Neural progenitor cell (in vitro differentiated cells): Measurements from ENCODE around the gene HABP2. TPM values are rescaled to one million over a fixed set of nuclear protein-coding genes. Genes with fewer than 3 reads are reported as not detected.

Experiments used
- DNase-seq: peaks from one replicate; pipeline ENCODE4 v3.0.0-alpha.2; 2016; ENCODE audit warnings: low spot score
- H2AFZ ChIP-seq: fragments of 200-600 bp; sonication (generic); replicated peaks from 2 replicates; pipeline ENCODE4 v1.6.1; 2016; ENCODE audit warnings: antibody characterized with exemption
- H3F3A ChIP-seq: fragments of 200-600 bp; sonication (generic); 2 replicates; pipeline ENCODE4 v1.6.1; 2016; ENCODE audit warnings: antibody characterized with exemption, low read depth
- H3K27ac ChIP-seq: fragments of 200-600 bp; sonication (generic); 2 replicates; pipeline ENCODE4 v1.5.1; 2016; ENCODE audit warnings: mild to moderate bottlenecking
- H3K27me3 ChIP-seq: fragments of 200-600 bp; sonication (generic); 2 replicates; pipeline ENCODE4 v1.6.1; 2016; ENCODE audit warnings: mild to moderate bottlenecking, moderate library complexity
- H3K36me3 ChIP-seq: fragments of 200-600 bp; sonication (generic); 2 replicates; pipeline ENCODE4 v1.5.1; 2016
- H3K4me1 ChIP-seq: fragments of 200-600 bp; sonication (generic); 2 replicates; pipeline ENCODE4 v1.6.1; 2016; ENCODE audit warnings: mixed run types
- H3K4me2 ChIP-seq: fragments of 200-600 bp; sonication (generic); 2 replicates; pipeline ENCODE4 v1.6.1; 2016
- H3K4me3 ChIP-seq: fragments of 200-600 bp; sonication (generic); 2 replicates; pipeline ENCODE4 v1.5.1; 2016
- H3K79me2 ChIP-seq: fragments of 200-600 bp; sonication (generic); 2 replicates; pipeline ENCODE4 v1.6.1; 2016; ENCODE audit warnings: low read depth
- H3K9ac ChIP-seq: fragments of 200-600 bp; sonication (generic); 2 replicates; pipeline ENCODE4 v1.6.1; 2016
- H3K9me3 ChIP-seq: fragments of 200-600 bp; sonication (generic); 2 replicates; pipeline ENCODE4 v1.5.1; 2016; ENCODE audit warnings: low read depth
- H4K20me1 ChIP-seq: fragments of 200-600 bp; sonication (generic); 2 replicates; pipeline ENCODE4 v1.6.1; 2016; ENCODE audit warnings: low read depth
- H3K27ac Mint-ChIP-seq: 3 replicates; pipeline ENCODE4 v1.8.0; 2021; ENCODE audit warnings: mixed read lengths
- H3K27me3 Mint-ChIP-seq: 2 replicates; pipeline ENCODE4 v1.8.0; 2022; ENCODE audit warnings: low read depth, mild to moderate bottlenecking, inconsistent platforms, moderate library complexity, mixed read lengths; ENCODE audit not compliant: insufficient read depth
- H3K36me3 Mint-ChIP-seq: 3 replicates; pipeline ENCODE4 v1.8.0; 2021; ENCODE audit warnings: mixed read lengths
- H3K4me1 Mint-ChIP-seq: 3 replicates; pipeline ENCODE4 v1.8.0; 2021; ENCODE audit warnings: mixed read lengths
- H3K4me3 Mint-ChIP-seq: 3 replicates; pipeline ENCODE4 v1.8.0; 2021; ENCODE audit warnings: mild to moderate bottlenecking, moderate library complexity, mixed read lengths
- H3K9me3 Mint-ChIP-seq: 3 replicates; pipeline ENCODE4 v1.8.0; 2020; ENCODE audit warnings: mixed read lengths
- CTCF ChIP-seq: fragments of 200-600 bp; sonication (generic); IDR thresholded peaks from 2 replicates; pipeline ENCODE4 v1.5.1; 2017; ENCODE audit warnings: antibody characterized with exemption, mild to moderate bottlenecking
- EZH2 ChIP-seq: fragments of 200-600 bp; sonication (generic); IDR thresholded peaks from 2 replicates; pipeline ENCODE4 v1.6.1; 2017; ENCODE audit warnings: antibody characterized with exemption, mild to moderate bottlenecking, moderate library complexity
- EZH2phosphoT487 ChIP-seq: fragments of 200-600 bp; sonication (generic); IDR thresholded peaks from 2 replicates; pipeline ENCODE4 v1.6.1; 2017; ENCODE audit warnings: antibody characterized with exemption
- total RNA-seq: library from RNA; depleted of rRNA; stranded (reverse); fragments of >200 nt; gene quantifications from 2 replicates; pipeline ENCODE4 v1.2.3, GENCODE V29; 2015; ENCODE audit warnings: low replicate concordance

Gene HABP2
- total RNA-seq, 1 donor from 2014 or later = not detected

GRCh38 chr10:113620936-113621335 is 68.1 kb downstream of the HABP2 start:
- H3K27ac Mint-ChIP-seq = no peak overlapping the region
- H3K9ac ChIP-seq = no peak overlapping the region
- H3K36me3 Mint-ChIP-seq = no peaks in the 10 kb centered on the region
- peaks cover 23% of the 10 kb centered on the region for H3F3A ChIP-seq
- H3K4me1 Mint-ChIP-seq = peaks cover 35% of the 10 kb centered on the region
- no peak overlapping the region for H3K4me3 Mint-ChIP-seq
- no peaks in the 10 kb centered on the region for H3K9me3 Mint-ChIP-seq
- H3K27ac ChIP-seq = no peak overlapping the region
- H3K4me2 ChIP-seq = peak overlapping the region; percentile 63
- DNase-seq = peak; percentile 43
- no peaks in the 10 kb centered on the region for H3K79me2 ChIP-seq
- H3K4me1 ChIP-seq = peaks cover 44% of the 10 kb centered on the region
- H3K27me3 Mint-ChIP-seq = peaks cover 12% of the 10 kb centered on the region
- no peak overlapping the region for H3K4me3 ChIP-seq
- no peaks in the 10 kb centered on the region for H3K9me3 ChIP-seq
- no peaks in the 10 kb centered on the region for H4K20me1 ChIP-seq
- no peaks in the 10 kb centered on the region for H3K36me3 ChIP-seq
- no peak overlapping the region for H2AFZ ChIP-seq
- TF ChIP-seq EZH2phosphoT487 = no peak
- TF ChIP-seq EZH2 = no peak
- no peak for TF ChIP-seq CTCF
- no peaks in the 10 kb centered on the region for H3K27me3 ChIP-seq

- H3K4me1 Mint-ChIP-seq = peaks cover 27% of the 10 kb centered on the region
- H3F3A ChIP-seq = peaks cover 18% of the 10 kb centered on the region
- no peaks in the 10 kb centered on the region for H3K27me3 ChIP-seq
- H3K4me2 ChIP-seq = no peak overlapping the region
- no peaks in the 10 kb centered on the region for H4K20me1 ChIP-seq
- peaks cover 12% of the 10 kb centered on the region for H3K27me3 Mint-ChIP-seq
- H2AFZ ChIP-seq = no peak overlapping the region
- no peaks in the 10 kb centered on the region for H3K9me3 ChIP-seq
- no peak overlapping the region for H3K4me3 Mint-ChIP-seq
- no peaks in the 10 kb centered on the region for H3K36me3 Mint-ChIP-seq
- peaks cover 39% of the 10 kb centered on the region for H3K4me1 ChIP-seq
- no peak overlapping the region for H3K27ac Mint-ChIP-seq
- H3K36me3 ChIP-seq = no peaks in the 10 kb centered on the region
- no peak overlapping the region for H3K27ac ChIP-seq
- no peaks in the 10 kb centered on the region for H3K79me2 ChIP-seq
- TF ChIP-seq CTCF = no peak
- no peak for TF ChIP-seq EZH2
- TF ChIP-seq EZH2phosphoT487 = no peak
- DNase-seq = no peak
- H3K9ac ChIP-seq = no peak overlapping the region
- H3K4me3 ChIP-seq = no peak overlapping the region
- H3K9me3 Mint-ChIP-seq = no peaks in the 10 kb centered on the region
These were observed 68.9 kb downstream of the HABP2 start for GRCh38 chr10:113621799-113622198.

GRCh38 chr10:113622831-113623230 is 70.0 kb downstream of the HABP2 start:
- Mint-ChIP-seq H3K4me1 (peaks cover 17% of the 10 kb centered on the region), H3K36me3 (no peaks in the 10 kb centered on the region), H3K27me3 (peaks cover 12% of the 10 kb centered on the region), H3K9me3 (no peaks in the 10 kb centered on the region), H3K27ac (no peak overlapping the region), H3K4me3 (no peak overlapping the region)
- no peaks in the 10 kb centered on the region for H3K79me2 ChIP-seq
- H3K27ac ChIP-seq = no peak overlapping the region
- no peaks in the 10 kb centered on the region for H3K27me3 ChIP-seq
- DNase-seq = no peak
- H2AFZ ChIP-seq = no peak overlapping the region
- TF ChIP-seq EZH2phosphoT487 = no peak
- no peak for TF ChIP-seq CTCF
- TF ChIP-seq EZH2 = no peak
- no peak overlapping the region for H3K4me2 ChIP-seq
- no peaks in the 10 kb centered on the region for H3K36me3 ChIP-seq
- H3F3A ChIP-seq = peaks cover 15% of the 10 kb centered on the region
- H3K4me3 ChIP-seq = no peak overlapping the region
- no peak overlapping the region for H3K9ac ChIP-seq
- H4K20me1 ChIP-seq = no peaks in the 10 kb centered on the region
- no peaks in the 10 kb centered on the region for H3K9me3 ChIP-seq
- peaks cover 35% of the 10 kb centered on the region for H3K4me1 ChIP-seq
